GM18873 (cell line): ENCODE measurements around the gene NHLRC2.
A peak's percentile ranks its signal among the peaks of the same experiment; 100 is the strongest.
"Not testable (repeated sequence)": the region's sequence is repeated elsewhere in the genome, so short reads cannot be mapped to it uniquely, and the experiment has no call there.

Experiments
- ATAC-seq: cut with Tn5 transposase; IDR thresholded peaks from one replicate; pipeline ENCODE4 v1.9.1; 2021; ENCODE audit warnings: mild to moderate bottlenecking, moderate library complexity, moderate number of reproducible peaks; ENCODE audit not compliant: unreplicated experiment, low FRiP score

The NHLRC2 gene

DNA sequence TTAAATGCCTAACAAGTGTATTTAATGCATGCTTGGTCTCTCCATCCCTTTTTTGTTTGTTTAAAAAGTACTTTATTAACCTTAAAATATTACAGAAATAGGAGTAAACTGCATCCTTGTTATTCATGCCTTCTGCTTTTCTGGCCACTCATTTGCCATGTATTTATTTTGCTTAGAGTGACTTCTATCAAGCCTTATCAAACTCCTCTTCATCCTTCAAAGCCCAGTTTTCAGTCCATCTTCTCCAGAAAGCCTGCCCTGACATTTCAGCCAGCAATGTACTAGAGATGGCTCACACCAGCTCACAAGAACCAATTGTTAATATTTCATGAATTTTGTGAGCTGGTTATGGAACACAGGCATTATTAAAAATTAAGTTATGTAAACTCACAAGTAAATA is 82.8 kb downstream of the NHLRC2 start:
- no peak for ATAC-seq

- ATAC-seq: no peak
These were observed 83.3 kb downstream of the NHLRC2 start for GRCh38 chr10:113937756-113938155.

- ATAC-seq: no peak
These were observed 84.9 kb downstream of the NHLRC2 start for GRCh38 chr10:113939212-113939860.

GRCh38 chr10:113941140-113941539 is 86.7 kb downstream of the NHLRC2 start:
- no peak for ATAC-seq

DNA sequence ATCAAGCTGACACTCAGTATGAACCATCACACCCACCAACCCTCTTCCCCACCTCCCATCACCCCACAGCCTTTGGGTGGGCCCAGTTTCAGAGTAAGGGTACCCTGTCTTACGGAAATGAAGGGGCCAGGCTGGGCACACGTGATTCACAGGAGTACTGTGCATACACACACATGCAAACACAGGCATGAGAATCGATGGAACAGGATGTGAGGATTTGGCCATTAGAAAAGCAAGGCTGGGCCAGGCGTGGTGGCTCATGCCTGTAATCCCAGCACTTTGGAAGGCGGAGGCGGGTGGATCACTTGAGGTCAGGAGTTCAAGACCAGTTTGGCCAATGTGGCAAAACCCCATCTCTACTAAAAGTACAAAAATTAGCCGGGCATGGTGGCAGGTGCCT is 88.7 kb downstream of the NHLRC2 start:
- ATAC-seq: not testable (repeated sequence)

GRCh38 chr10:113945075-113945686 is 90.7 kb downstream of the NHLRC2 start:
- no peak for ATAC-seq

DNA sequence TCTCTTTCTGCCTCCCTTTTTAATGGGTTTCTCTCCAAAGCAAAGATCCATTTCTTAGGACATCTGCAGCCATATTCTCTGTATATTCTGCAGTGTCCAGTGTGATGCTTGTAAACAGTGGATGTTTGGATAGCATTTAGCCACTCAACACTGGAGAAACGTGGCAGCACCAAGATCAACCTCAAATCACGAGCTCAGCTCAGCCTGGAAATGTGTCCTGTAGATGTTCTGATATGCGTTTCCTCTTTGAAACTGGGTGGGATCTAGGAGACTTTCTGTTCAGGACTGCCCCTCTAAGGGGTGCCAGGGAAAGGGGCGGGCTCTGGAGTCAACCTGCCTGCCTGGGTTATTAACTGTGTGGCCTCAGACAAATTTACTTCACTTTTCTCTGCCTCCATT is 91.2 kb downstream of the NHLRC2 start:
- ATAC-seq: no peak

DNA sequence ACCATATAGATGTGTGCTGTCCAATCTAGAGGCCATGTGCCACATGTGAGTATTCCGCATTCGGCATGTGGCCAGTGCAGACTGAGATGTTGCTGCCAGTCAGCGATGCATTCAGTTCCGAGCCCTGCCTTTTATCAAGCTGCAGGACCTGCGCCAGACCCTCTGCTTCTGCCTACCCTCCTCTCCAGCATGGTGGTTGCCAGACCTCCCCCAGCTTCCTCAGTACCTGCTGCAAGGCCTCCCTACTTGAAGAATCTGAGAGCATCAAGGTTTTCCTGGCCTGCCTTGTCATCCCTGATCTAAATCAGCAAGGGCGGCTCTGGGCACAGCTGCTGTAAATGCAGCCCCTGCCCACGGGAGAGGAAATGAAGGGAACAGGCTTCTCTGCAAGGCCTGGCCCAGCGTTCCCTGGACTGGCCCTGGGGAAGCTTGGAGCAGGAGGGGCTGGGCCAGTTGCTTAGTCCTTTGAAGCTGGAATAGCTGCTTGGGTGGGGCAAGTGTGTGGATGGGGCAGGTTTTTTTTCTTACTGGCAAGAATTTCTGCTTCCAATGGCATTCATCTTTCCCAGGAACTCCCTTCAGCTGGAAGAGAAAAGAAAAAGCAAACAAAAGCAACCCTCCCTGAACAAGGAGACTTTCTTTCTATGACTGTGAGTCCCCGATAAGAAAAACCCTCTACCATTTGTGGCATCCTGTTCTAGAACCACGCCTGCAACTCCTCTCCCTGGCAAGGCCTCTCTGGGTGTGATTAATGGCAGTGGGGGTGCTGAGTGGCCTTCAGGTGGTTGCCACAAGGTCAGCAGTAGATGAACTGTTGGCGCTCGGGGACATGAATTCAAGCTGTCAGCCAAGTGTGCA is 93.0 kb downstream of the NHLRC2 start:
- ATAC-seq: peak; percentile 53

DNA sequence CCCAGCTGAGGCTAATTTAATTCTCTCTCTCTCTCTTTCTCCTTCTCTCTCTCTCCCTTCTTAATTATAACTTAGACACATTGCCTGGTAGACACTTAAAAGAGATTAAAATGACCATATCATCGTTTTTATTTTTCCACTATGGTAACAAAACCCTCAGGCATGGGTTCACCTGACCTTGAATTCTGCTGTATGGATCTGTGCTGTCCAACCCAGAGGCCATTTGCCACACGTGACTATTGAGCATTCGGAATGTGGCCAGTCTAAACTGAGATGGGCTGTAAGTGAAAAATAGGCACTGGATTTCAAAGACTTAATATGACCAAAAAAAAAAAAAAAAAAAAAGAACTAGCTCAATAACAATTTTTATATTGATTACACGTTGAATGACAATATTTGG is 93.6 kb downstream of the NHLRC2 start:
- no peak for ATAC-seq

- ATAC-seq: no peak
These were observed 95.8 kb downstream of the NHLRC2 start for GRCh38 chr10:113950268-113950667.

GRCh38 chr10:113953505-113954272 is 99.2 kb downstream of the NHLRC2 start:
- no peak for ATAC-seq

- no peak for ATAC-seq
These were observed 99.9 kb downstream of the NHLRC2 start for GRCh38 chr10:113954409-113954808.

GRCh38 chr10:113957013-113957412 is 102.6 kb downstream of the NHLRC2 start:
- ATAC-seq: no peak

DNA sequence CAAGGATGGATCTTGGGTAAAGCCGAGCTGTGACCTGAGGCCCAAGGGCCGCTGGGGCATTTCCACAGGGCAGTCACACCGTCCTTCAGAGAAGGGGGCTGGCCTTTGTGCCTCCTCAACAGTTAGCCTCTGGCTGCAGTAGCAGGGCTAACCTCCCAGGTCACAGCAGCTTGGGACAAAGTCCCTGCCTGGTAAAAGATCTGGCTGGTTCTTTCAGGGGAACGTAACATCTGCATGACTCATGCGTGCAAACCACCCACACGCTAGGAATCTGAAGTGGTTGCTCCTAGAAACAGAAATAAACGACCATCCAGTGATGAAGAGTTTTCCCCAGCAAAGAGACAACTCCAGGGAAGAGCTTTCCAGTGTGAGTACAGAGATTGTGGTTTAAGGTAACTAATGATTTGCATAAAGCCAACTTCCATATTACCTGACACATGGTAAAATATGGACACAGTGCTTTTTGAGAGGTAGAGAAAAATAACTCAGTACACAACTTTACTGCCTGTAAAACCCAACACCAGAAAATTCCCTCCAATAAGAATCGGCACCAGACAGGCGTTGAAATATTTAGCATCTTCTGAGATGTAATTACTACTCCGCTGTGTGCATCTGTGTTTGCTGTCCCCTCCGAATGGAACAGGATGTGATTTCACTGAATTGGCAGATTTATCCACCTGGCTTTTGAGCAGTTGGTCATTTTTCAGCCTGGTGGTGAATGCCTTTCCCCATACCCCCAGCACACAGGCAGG is 104.3 kb downstream of the NHLRC2 start:
- no peak for ATAC-seq

DNA sequence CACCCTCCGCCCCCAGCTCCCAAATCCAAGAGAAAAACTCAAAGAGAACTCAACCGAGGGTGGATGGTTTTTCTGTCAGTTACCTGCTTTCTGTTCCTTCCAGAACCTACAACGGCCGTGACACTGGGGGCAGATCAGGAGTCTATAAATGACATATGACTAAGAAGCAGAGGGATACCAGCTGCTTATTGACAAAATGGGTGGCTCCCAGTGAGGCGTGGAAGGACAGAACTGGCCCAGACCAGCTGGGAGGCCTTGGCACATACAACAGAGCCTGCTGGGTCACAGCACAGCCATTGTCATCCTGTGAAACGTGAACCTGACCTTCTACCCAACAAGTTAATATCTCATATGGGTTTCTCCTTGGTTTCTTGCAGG is 104.9 kb downstream of the NHLRC2 start:
- no peak for ATAC-seq

DNA sequence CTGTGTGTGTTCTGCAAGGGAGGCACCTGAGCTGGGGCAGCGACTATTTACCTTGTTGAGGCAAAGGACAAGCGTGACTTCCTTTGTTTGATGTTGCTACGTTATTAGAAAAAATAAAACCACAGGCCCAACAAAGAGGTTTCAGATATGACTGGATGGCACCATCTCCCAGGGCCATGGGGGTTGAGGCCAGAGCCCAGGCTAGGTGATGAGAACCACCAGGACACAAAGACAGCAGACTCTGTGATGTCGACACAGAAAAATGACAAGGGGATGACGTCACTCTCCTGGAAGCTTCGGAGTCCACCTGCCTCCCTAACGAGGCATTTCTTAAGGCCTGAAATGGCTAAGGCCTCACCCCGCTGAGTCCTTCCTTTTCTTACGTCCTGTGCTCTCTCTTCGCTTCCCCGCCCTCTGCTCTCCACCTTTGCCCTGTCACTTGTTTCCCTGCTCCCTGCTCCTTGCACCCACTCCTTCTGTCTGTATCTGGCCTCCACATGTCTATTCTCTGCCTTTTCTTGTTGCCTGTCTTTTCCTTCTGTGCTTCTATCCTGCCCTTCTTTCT is 106.2 kb downstream of the NHLRC2 start:
- no peak for ATAC-seq

- peak; percentile 70 for ATAC-seq
These were observed 106.9 kb downstream of the NHLRC2 start for GRCh38 chr10:113961182-113962031.

GRCh38 chr10:113965077-113965476 is 110.6 kb downstream of the NHLRC2 start:
- no peak for ATAC-seq

GRCh38 chr10:113965683-113966082 is 111.2 kb downstream of the NHLRC2 start:
- peak; percentile 34 for ATAC-seq
